Stimulated activated naive CD8-positive, alpha-beta T cell treated with anti-CD3 and anti-CD28 coated beads, Interleukin-15, Interleukin-2, amounts not matched to agents 100 U/mL and 50 U/mL, for 24 hours (primary cell): ENCODE results near the gene SHISAL1.

ENCODE experiments used
- ATAC-seq: fragments of 150-1000 bp; cut with Tn5 transposase; one replicate; pipeline ENCODE4 v1.10.0; 2021
- DNase-seq: peaks from one replicate; pipeline ENCODE4 v3.0.0; 2021

Gene SHISAL1

DNA sequence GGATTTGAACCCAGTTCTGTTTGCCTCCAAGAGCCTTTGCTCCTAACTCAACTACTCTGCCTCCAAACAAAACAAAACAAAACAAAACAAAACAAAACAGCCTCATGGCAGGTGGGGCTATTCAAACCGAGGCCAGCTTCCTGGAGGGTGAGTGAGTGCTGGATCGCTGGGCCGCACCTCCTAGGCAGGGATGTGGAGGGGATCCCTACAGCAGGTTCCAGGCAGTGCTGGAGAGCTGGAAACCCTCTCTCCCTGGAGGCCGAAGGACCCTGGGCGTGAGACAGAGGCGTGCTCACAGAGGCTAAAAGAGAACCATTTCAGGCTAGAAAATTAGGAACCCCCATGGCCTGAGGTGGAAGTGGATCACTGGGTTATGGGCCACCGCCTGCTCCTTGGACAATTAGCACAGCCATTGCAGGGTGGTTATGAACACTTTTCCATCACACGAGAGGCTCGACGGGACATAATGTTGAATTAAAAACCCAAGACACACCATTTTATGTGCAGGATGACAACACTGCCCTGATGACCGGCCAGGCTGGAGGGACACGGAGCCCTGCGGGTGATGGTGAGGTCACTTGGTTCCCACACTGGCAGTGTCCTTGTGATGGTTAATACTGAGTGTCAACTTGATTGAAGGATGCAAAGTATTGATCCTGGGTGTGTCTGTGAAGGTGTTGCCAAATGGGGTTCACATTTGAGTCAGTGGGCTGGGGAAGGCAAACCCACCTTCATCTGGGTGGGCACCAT, 35.2 kb downstream of the SHISAL1 start:
- ATAC-seq (no peak), DNase-seq (no peak)

GRCh38 chr22:44276706-44277356, 35.9 kb downstream of the SHISAL1 start:
- DNase-seq (no peak), ATAC-seq (no peak)

- ATAC-seq (no peak), DNase-seq (no peak)
Observed at GRCh38 chr22:44276041-44276440, 36.7 kb downstream of the SHISAL1 start.

DNA sequence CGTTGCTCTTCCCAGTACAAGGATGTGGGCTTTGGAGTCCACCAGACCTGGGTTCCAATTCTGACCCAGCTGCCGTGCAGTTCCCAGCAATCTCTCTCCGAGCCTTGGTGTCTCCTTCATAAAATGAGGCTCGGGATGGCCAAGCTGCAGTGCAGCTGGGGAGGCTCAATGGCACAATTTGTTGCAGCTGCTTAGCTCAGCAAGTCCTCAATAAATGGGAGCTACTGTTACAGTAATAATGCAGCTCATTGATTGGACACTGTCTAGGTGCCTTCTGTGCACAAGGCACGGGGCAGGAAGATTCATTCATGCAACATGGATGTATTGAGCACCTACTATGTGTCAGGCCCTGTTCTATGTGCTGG, 37.1 kb downstream of the SHISAL1 start:
- DNase-seq (no peak), ATAC-seq (no peak)

DNA sequence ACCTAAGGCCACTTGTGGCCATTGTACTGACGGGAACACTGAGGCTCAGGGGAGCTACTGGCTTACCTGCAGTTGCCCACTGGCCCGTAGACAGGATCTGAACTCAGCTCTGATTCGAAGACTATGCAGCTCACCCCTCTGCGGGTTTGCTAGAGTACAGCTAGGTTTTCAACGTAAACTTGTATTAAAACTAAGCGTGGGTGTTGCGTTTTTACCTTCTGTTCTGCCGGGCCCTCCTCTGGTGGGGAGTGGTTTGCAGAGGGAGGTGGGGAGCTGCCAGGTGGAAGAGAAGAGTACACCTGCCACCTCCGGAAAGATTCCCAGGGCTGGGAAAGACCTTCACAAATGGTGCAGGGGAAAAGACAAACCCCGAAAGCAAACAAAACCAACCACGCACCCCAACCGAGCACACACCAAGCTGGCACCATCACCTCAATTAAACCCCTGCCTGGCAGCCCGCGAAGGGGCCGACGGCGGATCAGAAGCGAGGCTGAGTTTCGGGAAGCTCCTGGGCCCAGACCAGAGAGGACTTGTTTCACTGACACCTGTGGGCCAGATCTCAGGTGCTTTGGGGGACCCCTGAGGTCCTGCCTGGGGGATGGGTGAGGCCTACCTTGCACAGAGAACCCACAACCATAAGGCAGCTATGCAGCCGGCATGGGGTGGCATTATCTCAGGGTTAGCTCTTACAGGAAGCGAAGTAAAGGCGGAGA, 37.7 kb downstream of the SHISAL1 start:
- no peak for ATAC-seq
- DNase-seq, result no peak

GRCh38 chr22:44273175-44273574, 39.6 kb downstream of the SHISAL1 start:
- DNase-seq (no peak), ATAC-seq (no peak)

DNA sequence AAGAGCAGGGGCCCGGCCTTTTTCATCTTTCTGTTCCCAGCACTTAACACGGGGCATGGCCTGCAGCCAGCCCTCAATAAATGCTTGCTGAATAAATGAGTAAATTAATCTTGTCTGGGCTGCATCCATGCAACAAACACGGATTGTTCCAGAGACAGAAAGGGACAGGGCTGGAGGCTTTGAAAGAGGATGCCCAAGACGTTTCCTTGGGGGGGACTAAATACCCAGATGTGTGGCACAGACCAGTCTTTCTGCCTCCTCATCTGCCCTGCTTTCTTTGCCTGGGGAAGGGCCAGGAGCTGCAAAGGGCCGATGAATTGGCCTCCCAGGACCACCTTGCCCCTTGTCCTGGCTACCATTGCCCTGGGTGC, 40.4 kb downstream of the SHISAL1 start:
- DNase-seq, result no peak
- no peak for ATAC-seq

DNA sequence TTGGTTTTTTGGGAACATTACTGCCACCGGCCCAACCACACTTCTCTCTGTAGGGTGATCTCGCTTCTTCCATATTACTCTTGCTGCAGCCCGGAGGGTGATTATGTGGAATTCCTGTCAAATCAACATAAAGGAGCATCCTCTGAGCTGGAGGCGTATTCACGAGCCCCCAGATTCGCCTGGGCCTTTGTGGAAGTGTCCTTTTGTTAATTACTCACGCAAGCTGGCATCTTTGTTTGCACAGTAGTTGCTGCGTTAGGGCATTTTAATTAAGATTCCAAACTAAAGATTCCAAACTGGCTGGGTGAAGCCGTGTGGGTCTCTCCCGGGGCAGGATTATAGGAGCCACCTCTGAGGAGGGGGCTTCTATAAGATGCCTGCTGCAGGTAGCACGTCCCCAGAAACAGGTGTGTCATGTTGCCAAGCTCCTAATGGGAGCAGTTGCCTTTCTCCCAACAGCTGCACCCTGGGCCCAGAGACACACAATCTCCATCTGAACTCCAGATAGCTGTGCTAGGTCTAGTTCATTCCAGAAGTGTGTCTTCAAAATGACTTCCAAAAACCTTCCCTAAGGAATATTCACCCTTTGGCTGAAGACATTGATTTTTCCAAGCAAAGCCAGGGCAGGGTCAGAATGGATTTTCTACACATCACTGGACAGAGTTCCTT, 40.9 kb downstream of the SHISAL1 start:
- ATAC-seq (no peak), DNase-seq (no peak)

GRCh38 chr22:44271010-44271500, 41.7 kb downstream of the SHISAL1 start:
- DNase-seq (no peak), ATAC-seq (no peak)

DNA sequence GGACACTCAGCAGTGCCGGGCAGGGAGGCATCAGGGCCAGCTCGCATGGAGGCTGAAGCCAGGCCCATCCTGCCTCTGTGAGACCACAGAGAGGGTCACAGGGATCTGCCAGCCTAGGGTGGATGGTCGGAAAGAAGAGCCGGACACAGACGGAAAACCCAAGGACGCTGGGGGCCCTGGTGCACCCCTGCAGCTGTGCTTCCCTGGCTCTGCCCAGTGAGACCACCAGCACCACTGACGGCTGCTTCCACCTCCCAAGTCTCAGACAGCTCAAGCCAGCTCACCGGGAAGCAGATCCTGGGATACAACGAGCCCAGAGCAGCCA, 42.2 kb downstream of the SHISAL1 start:
- DNase-seq (no peak), ATAC-seq (no peak)

GRCh38 chr22:44269757-44270555, 42.8 kb downstream of the SHISAL1 start:
- no peak for ATAC-seq
- no peak for DNase-seq

DNA sequence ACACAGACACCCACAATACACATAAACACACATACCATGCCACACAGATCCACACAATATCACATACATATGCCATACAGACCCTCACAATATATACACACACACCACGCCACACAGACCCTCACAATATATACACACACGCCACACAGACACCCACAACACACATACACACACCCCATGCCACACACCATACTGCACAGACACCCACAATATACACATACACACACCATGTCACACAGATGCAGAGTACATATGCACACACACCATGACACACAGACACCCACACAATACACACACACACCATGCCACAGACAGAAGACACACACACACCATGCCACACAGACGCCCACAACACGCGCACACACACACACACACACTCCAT, 43.6 kb downstream of the SHISAL1 start:
- DNase-seq (no peak), ATAC-seq (no peak)

GRCh38 chr22:44268431-44269116, 44.2 kb downstream of the SHISAL1 start:
- DNase-seq (no peak), ATAC-seq (no peak)

DNA sequence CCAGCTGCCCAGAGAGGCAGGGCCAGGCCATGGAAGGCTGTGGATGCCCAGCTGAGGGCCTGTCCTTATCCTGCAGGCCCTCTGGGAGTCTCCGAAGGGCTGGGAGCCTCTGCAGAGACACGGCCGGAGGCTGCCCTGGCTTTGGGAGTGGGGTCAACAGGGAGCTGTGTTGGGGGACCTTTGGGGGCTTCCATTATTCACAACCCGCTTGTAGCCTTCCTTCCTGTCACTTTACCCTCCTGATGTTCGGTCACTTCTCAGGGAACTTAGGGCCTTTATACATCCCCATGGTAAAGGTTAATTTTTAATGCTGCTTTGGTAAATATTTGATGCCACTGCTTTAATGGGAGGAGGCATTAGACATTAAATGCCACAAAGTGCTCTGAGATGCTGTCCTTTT, 44.9 kb downstream of the SHISAL1 start:
- ATAC-seq, result no peak
- DNase-seq, result no peak

GRCh38 chr22:44266796-44267760, 45.7 kb downstream of the SHISAL1 start:
- no peak for DNase-seq
- no peak for ATAC-seq

GRCh38 chr22:44263547-44263946, 49.2 kb downstream of the SHISAL1 start:
- DNase-seq (no peak), ATAC-seq (no peak)

GRCh38 chr22:44261861-44262595, 50.7 kb downstream of the SHISAL1 start:
- ATAC-seq (no peak), DNase-seq (no peak)

- DNase-seq (no peak), ATAC-seq (no peak)
Observed at GRCh38 chr22:44261164-44261860, 51.4 kb downstream of the SHISAL1 start.
